WERI-Rb-1 (cell line): ENCODE results near the gene PTCD3.

Experiments used
- DNase-seq: peaks from one replicate; pipeline ENCODE4 v3.0.0-alpha.2; 2020
- H3K27ac ChIP-seq: fragments of 250-450 bp; sonication (Bioruptor Pico); 2 replicates; pipeline ENCODE4 v1.5.1; 2020; ENCODE audit warnings: mild to moderate bottlenecking, moderate library complexity
- H3K27me3 ChIP-seq: fragments of 250-450 bp; sonication (Bioruptor Pico); 2 replicates; pipeline ENCODE4 v1.5.1; 2021; ENCODE audit warnings: mild to moderate bottlenecking, low read depth, moderate library complexity; ENCODE audit not compliant: insufficient read depth, severe bottlenecking
- H3K36me3 ChIP-seq: fragments of 250-450 bp; sonication (Bioruptor Pico); 2 replicates; pipeline ENCODE4 v1.5.1; 2020; ENCODE audit warnings: mild to moderate bottlenecking, moderate library complexity
- H3K4me3 ChIP-seq: 2 replicates; pipeline ENCODE4 v1.5.1; 2011; ENCODE audit warnings: low read depth, mild to moderate bottlenecking, control low read depth, low read length
- H3K9me3 ChIP-seq: fragments of 250-450 bp; sonication (Bioruptor Pico); 2 replicates; pipeline ENCODE4 v1.5.1; 2021; ENCODE audit warnings: mild to moderate bottlenecking, moderate library complexity; ENCODE audit not compliant: severe bottlenecking
- CTCF ChIP-seq: IDR thresholded peaks from 2 replicates; pipeline ENCODE4 v1.5.1; 2011; ENCODE audit warnings: low read depth, mild to moderate bottlenecking, control low read depth, inconsistent platforms, low read length

The PTCD3 gene

GRCh38 chr2:86157009-86157556, 51.0 kb downstream of the PTCD3 start:
- Histone ChIP-seq H3K27ac (no peak overlapping the region), H3K9me3 (no peaks in the 10 kb centered on the region), H3K27me3 (no peaks in the 10 kb centered on the region), H3K36me3 (peaks cover 73% of the 10 kb centered on the region), H3K4me3 (no peak overlapping the region)
- DNase-seq: no peak
- TF ChIP-seq CTCF: no peak

GRCh38 chr2:86158286-86158685, 52.3 kb downstream of the PTCD3 start:
- no peaks in the 10 kb centered on the region for H3K27me3 ChIP-seq
- no peak overlapping the region for H3K27ac ChIP-seq
- H3K4me3 ChIP-seq: no peak overlapping the region
- TF ChIP-seq CTCF: no peak
- no peak for DNase-seq
- no peaks in the 10 kb centered on the region for H3K9me3 ChIP-seq
- peaks cover 73% of the 10 kb centered on the region for H3K36me3 ChIP-seq

GRCh38 chr2:86160156-86160952, 54.3 kb downstream of the PTCD3 start:
- no peak overlapping the region for H3K27ac ChIP-seq
- H3K36me3 ChIP-seq: peaks cover 79% of the 10 kb centered on the region

GRCh38 chr2:86170449-86170848, 64.4 kb downstream of the PTCD3 start:
- TF ChIP-seq CTCF: no peak
- H3K36me3 ChIP-seq: peaks cover 69% of the 10 kb centered on the region
- H3K27me3 ChIP-seq: no peaks in the 10 kb centered on the region
- H3K27ac ChIP-seq: no peak overlapping the region
- no peaks in the 10 kb centered on the region for H3K9me3 ChIP-seq
- DNase-seq: no peak
- H3K4me3 ChIP-seq: no peak overlapping the region

More at GRCh38 chr2:86160156-86160952, 54.3 kb downstream of the PTCD3 start:
- no peaks in the 10 kb centered on the region for H3K9me3 ChIP-seq
- H3K4me3 ChIP-seq: no peak overlapping the region
- H3K27me3 ChIP-seq: no peaks in the 10 kb centered on the region
- TF ChIP-seq CTCF: no peak
- DNase-seq: no peak

GRCh38 chr2:86171295-86171694, 65.3 kb downstream of the PTCD3 start:
- H3K27me3 ChIP-seq: no peaks in the 10 kb centered on the region
- no peak for TF ChIP-seq CTCF
- H3K27ac ChIP-seq: no peak overlapping the region
- H3K36me3 ChIP-seq: peaks cover 70% of the 10 kb centered on the region
- H3K9me3 ChIP-seq: no peaks in the 10 kb centered on the region
- no peak for DNase-seq
- no peak overlapping the region for H3K4me3 ChIP-seq

GRCh38 chr2:86172610-86173009, 66.6 kb downstream of the PTCD3 start:
- no peak for DNase-seq
- no peaks in the 10 kb centered on the region for H3K9me3 ChIP-seq
- H3K4me3 ChIP-seq: no peak overlapping the region
- H3K27me3 ChIP-seq: no peaks in the 10 kb centered on the region
- H3K27ac ChIP-seq: no peak overlapping the region
- no peak for TF ChIP-seq CTCF
- peaks cover 82% of the 10 kb centered on the region for H3K36me3 ChIP-seq
